GM06990 (cell line): Measurements from ENCODE around the gene TARS2.

Source experiments
- DNase-seq: peaks from one replicate; pipeline ENCODE4 v3.0.0-alpha.2; 2011; ENCODE audit not compliant: insufficient read length; ENCODE audit errors: extremely low read depth
- H3K27me3 ChIP-seq: replicated peaks from 2 replicates; pipeline ENCODE4 v1.6.0; 2011; ENCODE audit warnings: low read length; ENCODE audit not compliant: control insufficient read depth, insufficient read depth
- H3K36me3 ChIP-seq: 2 replicates; pipeline ENCODE4 v1.5.1; 2011; ENCODE audit warnings: low read length; ENCODE audit not compliant: control insufficient read depth, insufficient read depth
- H3K4me3 ChIP-seq: replicated peaks from 2 replicates; pipeline ENCODE4 v1.5.1; 2011; ENCODE audit warnings: low read depth, mild to moderate bottlenecking, control low read depth, low read length
- CTCF ChIP-seq: IDR thresholded peaks from 2 replicates; pipeline ENCODE4 v1.5.1; 2011; ENCODE audit warnings: low read length, control low read depth, mild to moderate bottlenecking, inconsistent platforms; ENCODE audit not compliant: insufficient read depth, poor library complexity, severe bottlenecking

The TARS2 gene

GRCh38 chr1:150493175-150493574 lies 6.0 kb downstream of the TARS2 start:
- peaks cover 23% of the 10 kb centered on the region for H3K36me3 ChIP-seq
- no peak overlapping the region for H3K4me3 ChIP-seq
- TF ChIP-seq CTCF = no peak
- no peak for DNase-seq
- H3K27me3 ChIP-seq = no peaks in the 10 kb centered on the region

- DNase-seq = no peak
- Histone ChIP-seq H3K4me3 (no peak overlapping the region), H3K27me3 (no peaks in the 10 kb centered on the region), H3K36me3 (peaks cover 16% of the 10 kb centered on the region)
- TF ChIP-seq CTCF = no peak
Observed at GRCh38 chr1:150498342-150498741, 11.1 kb downstream of the TARS2 start.

- Histone ChIP-seq H3K4me3 (no peak overlapping the region), H3K36me3 (peaks cover 22% of the 10 kb centered on the region)
- no peak for TF ChIP-seq CTCF
Observed at GRCh38 chr1:150505431-150505830, 18.2 kb downstream of the TARS2 start.

GRCh38 chr1:150507912-150508864 lies 21.0 kb downstream of the TARS2 start, which contains the start of gene ECM1:
ECM1 (plus strand) TSS chr1:150508109; CDS start chr1:150508210, 101 bp downstream.
- Histone ChIP-seq H3K27me3 (no peaks in the 10 kb centered on the region), H3K36me3 (peaks cover 18% of the 10 kb centered on the region), H3K4me3 (no peak within 1 kb of the TSS)
- no peak for TF ChIP-seq CTCF
- DNase-seq = no peak

More at GRCh38 chr1:150505431-150505830, 18.2 kb downstream of the TARS2 start:
- DNase-seq = no peak
- no peaks in the 10 kb centered on the region for H3K27me3 ChIP-seq

- no peak for TF ChIP-seq CTCF
- no peak for DNase-seq
- Histone ChIP-seq H3K27me3 (no peaks in the 10 kb centered on the region), H3K4me3 (no peak overlapping the region), H3K36me3 (peaks cover 18% of the 10 kb centered on the region)
Observed at GRCh38 chr1:150508982-150509381, 21.8 kb downstream of the TARS2 start.
